Measurements from ENCODE around the gene FCRL4. TPM values are rescaled to one million over a fixed set of nuclear protein-coding genes. Genes with fewer than 3 reads are reported as not detected.

The FCRL4 gene
- total and polyA plus RNA-seq, 7 donors = 0.96 TPM; not detected in 6

DNA sequence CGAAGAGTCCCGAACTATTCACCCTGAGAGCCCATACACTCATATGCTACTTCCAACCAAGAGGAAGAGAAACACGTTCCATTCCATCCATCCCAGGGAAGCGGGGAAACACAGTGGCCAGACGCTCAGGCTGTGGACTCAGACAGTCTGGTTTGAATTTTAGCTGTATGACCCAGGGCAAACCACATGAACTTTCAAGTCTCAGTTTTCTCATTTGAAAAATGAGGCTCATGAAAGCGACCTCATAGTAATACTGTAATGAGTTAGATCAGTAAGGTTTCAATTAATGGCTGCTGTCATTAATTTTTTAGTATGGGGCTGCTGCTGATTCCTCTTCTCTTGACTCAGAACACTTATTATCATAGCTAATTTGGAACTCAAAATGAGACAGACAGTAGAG, 1.5 kb downstream of the FCRL4 start:
- intact Hi-C loops (cut with DNase I) = no loop called here
- H3K9me3 ChIP-seq = no peaks in the 10 kb centered on the region

DNA sequence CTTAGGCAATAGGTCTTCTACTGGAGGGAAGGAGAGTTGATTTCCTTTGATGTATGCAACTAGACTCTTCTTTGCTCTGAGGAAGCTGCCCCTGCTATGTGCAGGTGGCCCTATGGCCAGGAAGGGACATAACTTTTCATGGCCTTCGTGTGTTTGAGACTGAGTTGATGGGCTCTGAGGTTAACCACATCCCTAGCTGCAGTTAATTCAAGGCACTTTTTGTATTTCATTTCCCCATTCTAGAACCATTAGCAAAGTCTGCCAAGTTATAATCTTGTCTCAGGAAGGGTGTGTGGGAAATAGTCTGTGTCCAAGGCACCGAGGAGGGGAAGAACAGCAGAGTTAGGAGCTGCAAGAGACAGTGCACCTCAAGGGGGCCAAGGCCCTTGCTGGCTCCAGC, 2.5 kb downstream of the FCRL4 start:
- no peaks in the 10 kb centered on the region for H3K36me3 ChIP-seq
- no peaks in the 10 kb centered on the region for H3K27me3 ChIP-seq
- H3K27ac ChIP-seq = no peak overlapping the region
- TF ChIP-seq, protein P1, sequence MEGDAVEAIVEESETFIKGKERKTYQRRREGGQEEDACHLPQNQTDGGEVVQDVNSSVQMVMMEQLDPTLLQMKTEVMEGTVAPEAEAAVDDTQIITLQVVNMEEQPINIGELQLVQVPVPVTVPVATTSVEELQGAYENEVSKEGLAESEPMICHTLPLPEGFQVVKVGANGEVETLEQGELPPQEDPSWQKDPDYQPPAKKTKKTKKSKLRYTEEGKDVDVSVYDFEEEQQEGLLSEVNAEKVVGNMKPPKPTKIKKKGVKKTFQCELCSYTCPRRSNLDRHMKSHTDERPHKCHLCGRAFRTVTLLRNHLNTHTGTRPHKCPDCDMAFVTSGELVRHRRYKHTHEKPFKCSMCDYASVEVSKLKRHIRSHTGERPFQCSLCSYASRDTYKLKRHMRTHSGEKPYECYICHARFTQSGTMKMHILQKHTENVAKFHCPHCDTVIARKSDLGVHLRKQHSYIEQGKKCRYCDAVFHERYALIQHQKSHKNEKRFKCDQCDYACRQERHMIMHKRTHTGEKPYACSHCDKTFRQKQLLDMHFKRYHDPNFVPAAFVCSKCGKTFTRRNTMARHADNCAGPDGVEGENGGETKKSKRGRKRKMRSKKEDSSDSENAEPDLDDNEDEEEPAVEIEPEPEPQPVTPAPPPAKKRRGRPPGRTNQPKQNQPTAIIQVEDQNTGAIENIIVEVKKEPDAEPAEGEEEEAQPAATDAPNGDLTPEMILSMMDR (IDR thresholded peaks at IDR 0.05) = no peak
- TF ChIP-seq EP300 (IDR thresholded peaks at IDR 0.05) (no peak), POLR2AphosphoS5 (IDR thresholded peaks at IDR 0.05) (no peak), POLR2A (IDR thresholded peaks at IDR 0.05) (no peak)
- DNase-seq = no peak
- no peaks in the 10 kb centered on the region for H3K4me1 ChIP-seq
- no peaks in the 10 kb centered on the region for H3K9me3 ChIP-seq
- intact Hi-C loops (cut with DNase I) = no loop called here
- H3K4me3 ChIP-seq = no peak overlapping the region
- WGBS, 2 donors = 43 to 71% methylated on average over 2 of the region's 2 CpGs

More for the DNA sequence above, 1.5 kb downstream of the FCRL4 start:
- 80 to 83% methylated on average over 6 of the region's 6 CpGs for WGBS, 2 donors
- no peaks in the 10 kb centered on the region for H3K27me3 ChIP-seq
- TF ChIP-seq POLR2AphosphoS5 (IDR thresholded peaks at IDR 0.05) (no peak), POLR2A (IDR thresholded peaks at IDR 0.05) (no peak), EP300 (IDR thresholded peaks at IDR 0.05) (no peak)
- TF ChIP-seq, protein P1 (IDR thresholded peaks at IDR 0.05) = no peak
- DNase-seq = no peak
- H3K4me1 ChIP-seq = no peaks in the 10 kb centered on the region
- H3K27ac ChIP-seq = no peak overlapping the region
- no peaks in the 10 kb centered on the region for H3K36me3 ChIP-seq
- no peak overlapping the region for H3K4me3 ChIP-seq

DNA sequence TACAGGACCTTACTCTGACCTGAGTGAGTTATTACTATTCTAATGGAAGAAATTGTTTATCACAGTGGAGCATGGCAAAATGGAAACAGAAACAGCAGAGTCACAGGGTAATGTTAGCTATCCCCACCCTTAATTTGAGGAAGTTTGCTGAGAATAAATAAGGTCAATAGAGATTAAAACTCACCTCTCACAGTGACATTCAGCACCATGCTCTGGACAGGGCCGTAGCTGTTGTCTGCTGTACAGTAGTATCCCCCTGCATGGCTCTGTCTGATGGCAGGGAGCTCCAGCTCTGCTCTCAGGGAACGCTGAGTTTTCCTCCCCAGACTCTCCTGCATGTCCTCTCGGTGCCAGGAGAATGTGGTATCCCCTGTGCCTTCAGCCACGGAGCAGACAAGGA, 11.9 kb downstream of the FCRL4 start:
- H3K4me1 ChIP-seq = no peaks in the 10 kb centered on the region
- H3K27me3 ChIP-seq = peaks cover 0 to 20% (median 0%) of the 10 kb centered on the region in 3 donors
- peaks cover 0 to 8% (median 0%) of the 10 kb centered on the region in 4 donors for H3K9me3 ChIP-seq
- H3K36me3 ChIP-seq = no peaks in the 10 kb centered on the region
- TF ChIP-seq POLR2A (IDR thresholded peaks at IDR 0.05) = no peak
- no peak for TF ChIP-seq POLR2AphosphoS5 (IDR thresholded peaks at IDR 0.05)
- TF ChIP-seq EP300 (IDR thresholded peaks at IDR 0.05) = no peak
- TF ChIP-seq, protein P1 (IDR thresholded peaks at IDR 0.05) = no peak
- intact Hi-C loops (cut with DNase I) = no loop called here
- no peak for DNase-seq
- no peak overlapping the region for H3K4me3 ChIP-seq
- no peak overlapping the region for H3K27ac ChIP-seq
- 42 to 64% methylated on average over 4 of the region's 4 CpGs for WGBS, 2 donors

DNA sequence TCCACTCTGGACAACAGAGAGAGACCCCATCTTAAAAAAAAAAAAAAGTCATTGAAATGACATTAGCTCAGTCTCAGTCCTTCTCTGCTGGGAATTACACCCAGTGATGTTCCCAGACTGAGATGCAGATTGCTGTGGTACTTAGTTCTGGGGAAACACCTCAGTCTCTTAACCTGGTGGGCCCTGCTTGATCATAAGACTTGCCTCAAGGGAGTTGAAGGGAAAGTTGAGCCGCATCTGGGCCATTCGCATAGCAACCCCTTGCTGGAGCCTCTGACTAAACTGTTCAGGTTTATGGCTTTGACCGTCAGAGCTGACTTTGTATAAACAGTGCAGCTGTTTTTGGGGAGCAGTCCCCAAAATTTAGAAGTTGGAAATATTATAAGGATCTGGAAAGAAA, 13.4 kb downstream of the FCRL4 start:
- Histone ChIP-seq H3K4me3 (no peak overlapping the region), H3K27me3 (peaks cover 0 to 20% (median 0%) of the 10 kb centered on the region in 3 donors), H3K36me3 (no peaks in the 10 kb centered on the region), H3K9me3 (peaks cover 0 to 8% (median 0%) of the 10 kb centered on the region in 4 donors), H3K27ac (no peak overlapping the region), H3K4me1 (no peaks in the 10 kb centered on the region)
- TF ChIP-seq, protein P1 (IDR thresholded peaks at IDR 0.05) = no peak
- no peak for TF ChIP-seq POLR2A (IDR thresholded peaks at IDR 0.05)
- no peak for TF ChIP-seq EP300 (IDR thresholded peaks at IDR 0.05)
- no peak for TF ChIP-seq POLR2AphosphoS5 (IDR thresholded peaks at IDR 0.05)
- intact Hi-C loops (cut with DNase I) = no loop called here
- DNase-seq = no peak
- WGBS, 2 donors = 53 to 72% methylated on average over 3 of the region's 3 CpGs

DNA sequence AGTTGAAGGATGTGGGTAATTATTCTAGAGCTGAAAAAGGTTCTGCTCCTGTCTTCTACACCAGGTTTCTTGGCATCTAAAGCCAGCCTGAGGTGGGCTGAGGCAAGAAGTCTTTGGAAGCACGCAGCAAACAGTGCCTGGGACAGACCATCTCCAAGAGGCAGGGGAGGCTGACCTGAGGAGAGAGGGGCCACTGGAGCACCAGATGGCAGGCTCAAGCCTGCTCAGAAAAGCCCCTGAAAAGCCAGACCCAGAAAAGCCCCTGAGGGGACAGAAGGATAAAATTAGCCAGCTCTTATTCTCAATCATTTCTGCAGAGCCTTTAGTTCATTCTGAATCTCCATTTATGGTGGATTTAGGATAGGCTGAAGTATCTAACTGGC, 17.1 kb downstream of the FCRL4 start:
- Histone ChIP-seq H3K4me3 (no peak overlapping the region), H3K36me3 (no peaks in the 10 kb centered on the region), H3K27ac (no peak overlapping the region), H3K4me1 (no peaks in the 10 kb centered on the region), H3K9me3 (peaks cover 0 to 8% (median 0%) of the 10 kb centered on the region in 4 donors), H3K27me3 (peaks cover 0 to 5% (median 0%) of the 10 kb centered on the region in 3 donors)
- TF ChIP-seq, protein P1 (IDR thresholded peaks at IDR 0.05) = no peak
- TF ChIP-seq EP300 (IDR thresholded peaks at IDR 0.05) (no peak), POLR2A (IDR thresholded peaks at IDR 0.05) (no peak), POLR2AphosphoS5 (IDR thresholded peaks at IDR 0.05) (no peak)
- WGBS, 2 donors = 77 to 79% methylated on average over 1 of the region's 1 CpG
- no peak for DNase-seq
- intact Hi-C loops (cut with DNase I) = no loop called here

Measured in sigmoid colon (tissue), 7 donors.